IPS-11a (cell line): ENCODE measurements around the gene MAGED1.
"Not testable (repeated sequence)": the region's sequence is repeated elsewhere in the genome, so short reads cannot be mapped to it uniquely, and the experiment has no call there.

ENCODE experiments used
- H3K4me3 ChIP-seq: one replicate; pipeline ENCODE4 v1.5.1; 2013; ENCODE audit warnings: low read depth, low read length, control low read depth

Gene MAGED1

GRCh38 chrX:51894697-51895336 is 1.4 kb downstream of the MAGED1 start:
- peak overlapping the region; percentile 70 for H3K4me3 ChIP-seq

GRCh38 chrX:51896626-51897025 is 3.2 kb downstream of the MAGED1 start:
- H3K4me3 ChIP-seq = no peak overlapping the region

- no peak overlapping the region for H3K4me3 ChIP-seq
Observed at GRCh38 chrX:51899741-51900140, 6.3 kb downstream of the MAGED1 start.

- no peak overlapping the region for H3K4me3 ChIP-seq
Observed at GRCh38 chrX:51902510-51903050, 9.2 kb downstream of the MAGED1 start.

GRCh38 chrX:51905152-51905551 is 11.7 kb downstream of the MAGED1 start:
- H3K4me3 ChIP-seq = not testable (repeated sequence)

GRCh38 chrX:51905711-51906110 is 12.3 kb downstream of the MAGED1 start:
- no peak overlapping the region for H3K4me3 ChIP-seq

GRCh38 chrX:51917604-51918003 is 24.2 kb downstream of the MAGED1 start:
- no peak overlapping the region for H3K4me3 ChIP-seq

GRCh38 chrX:51922561-51922960 is 29.1 kb downstream of the MAGED1 start:
- H3K4me3 ChIP-seq = no peak overlapping the region

GRCh38 chrX:51931566-51932150 is 38.2 kb downstream of the MAGED1 start:
- no peak overlapping the region for H3K4me3 ChIP-seq
